IgD-negative memory B cell (primary cell): ENCODE data around the gene CSNK1D. TPM values are rescaled to one million over a fixed set of nuclear protein-coding genes. Genes with fewer than 3 reads are reported as not detected.

Experiments
- H3K27ac Mint-ChIP-seq, 3 donors: one replicate each; pipeline ENCODE4 v1.8.0; 2020 to 2022; ENCODE audit warnings: mild to moderate bottlenecking in 3 of 3, mixed read lengths in 3 of 3, moderate library complexity in 1 of 3
- H3K27me3 Mint-ChIP-seq: one replicate; pipeline ENCODE4 v1.8.0; 2021; ENCODE audit warnings: mixed read lengths
- H3K36me3 Mint-ChIP-seq: one replicate; pipeline ENCODE4 v1.8.0; 2020; ENCODE audit warnings: mild to moderate bottlenecking, mixed read lengths
- H3K4me1 Mint-ChIP-seq, 3 donors: one replicate each; pipeline ENCODE4 v1.8.0; 2020 to 2022; ENCODE audit warnings: mixed read lengths in 3 of 3, mild to moderate bottlenecking in 1 of 3
- H3K4me3 Mint-ChIP-seq, 4 donors: one replicate each; pipeline ENCODE4 v1.8.0; 2020 to 2022; ENCODE audit warnings: mild to moderate bottlenecking in 4 of 4, mixed read lengths in 4 of 4, moderate library complexity in 3 of 4
- H3K9me3 Mint-ChIP-seq, 3 donors: one replicate each; pipeline ENCODE4 v1.8.0; 2020 to 2021; ENCODE audit warnings: mixed read lengths in 3 of 3, mild to moderate bottlenecking in 1 of 3
- polyA plus RNA-seq: library from polyadenylated mRNA; unstranded; fragments of 300-500 nt; fragmentation: Illumina TruSeq; gene quantifications from one replicate; pipeline ENCODE4 v1.2.3, GENCODE V29; 2021

Gene CSNK1D
- polyA plus RNA-seq = 78.3 TPM

GRCh38 chr17:82273327-82274133, at the start of gene CSNK1D:
TSS of gene CSNK1D (minus strand) at chr17:82273700. CDS start at chr17:82273381, 319 bp downstream.
- Mint-ChIP-seq H3K9me3 (no peaks in the 10 kb centered on the region), H3K27ac (peak within 1 kb of the TSS; percentile 90 to 99 (median 98)), H3K4me1 (peaks cover 25 to 30% (median 28%) of the 10 kb centered on the region in 3 donors), H3K4me3 (peak within 1 kb of the TSS; percentile 89 to 99 (median 92)), H3K27me3 (peaks cover 9% of the 10 kb centered on the region), H3K36me3 (peaks cover 5% of the 10 kb centered on the region)

GRCh38 chr17:82322526-82323453, 49.3 kb upstream of the CSNK1D start:
- no peak overlapping the region for H3K4me3 Mint-ChIP-seq
- no peak overlapping the region for H3K27ac Mint-ChIP-seq
- H3K9me3 Mint-ChIP-seq = no peaks in the 10 kb centered on the region
- H3K36me3 Mint-ChIP-seq = no peaks in the 10 kb centered on the region
- H3K4me1 Mint-ChIP-seq = peaks cover 3 to 4% (median 3%) of the 10 kb centered on the region in 3 donors
- H3K27me3 Mint-ChIP-seq = peaks cover 16% of the 10 kb centered on the region

GRCh38 chr17:82321947-82322466, 48.5 kb upstream of the CSNK1D start:
- Mint-ChIP-seq H3K27ac (no peak overlapping the region), H3K4me3 (no peak overlapping the region), H3K4me1 (peaks cover 3 to 4% (median 3%) of the 10 kb centered on the region in 3 donors), H3K27me3 (peaks cover 13% of the 10 kb centered on the region), H3K36me3 (no peaks in the 10 kb centered on the region), H3K9me3 (no peaks in the 10 kb centered on the region)

GRCh38 chr17:82320956-82321927, 47.7 kb upstream of the CSNK1D start:
- Mint-ChIP-seq H3K36me3 (no peaks in the 10 kb centered on the region), H3K9me3 (no peaks in the 10 kb centered on the region), H3K27me3 (peaks cover 12% of the 10 kb centered on the region), H3K27ac (peak overlapping the region in 2 of 3 donors; percentile 65 to 97), H3K4me1 (peaks cover 3 to 4% (median 3%) of the 10 kb centered on the region in 3 donors), H3K4me3 (peak overlapping the region; percentile 65 to 83 (median 78))

GRCh38 chr17:82320140-82320840, 46.8 kb upstream of the CSNK1D start:
- H3K4me3 Mint-ChIP-seq = peak overlapping the region in 1 of 4 donors; percentile 41
- H3K27me3 Mint-ChIP-seq = peaks cover 13% of the 10 kb centered on the region
- no peak overlapping the region for H3K27ac Mint-ChIP-seq
- H3K9me3 Mint-ChIP-seq = no peaks in the 10 kb centered on the region
- H3K36me3 Mint-ChIP-seq = no peaks in the 10 kb centered on the region
- peaks cover 4 to 7% (median 6%) of the 10 kb centered on the region in 3 donors for H3K4me1 Mint-ChIP-seq

GRCh38 chr17:82319619-82320062, 46.1 kb upstream of the CSNK1D start:
- H3K27me3 Mint-ChIP-seq = peaks cover 10% of the 10 kb centered on the region
- no peaks in the 10 kb centered on the region for H3K36me3 Mint-ChIP-seq
- H3K4me3 Mint-ChIP-seq = no peak overlapping the region
- peaks cover 4 to 6% (median 6%) of the 10 kb centered on the region in 3 donors for H3K4me1 Mint-ChIP-seq
- H3K27ac Mint-ChIP-seq = no peak overlapping the region
- H3K9me3 Mint-ChIP-seq = no peaks in the 10 kb centered on the region

GRCh38 chr17:82318772-82319606, 45.5 kb upstream of the CSNK1D start:
- H3K9me3 Mint-ChIP-seq = no peaks in the 10 kb centered on the region
- H3K36me3 Mint-ChIP-seq = no peaks in the 10 kb centered on the region
- peaks cover 4 to 8% (median 5%) of the 10 kb centered on the region in 3 donors for H3K4me1 Mint-ChIP-seq
- no peak overlapping the region for H3K4me3 Mint-ChIP-seq
- H3K27me3 Mint-ChIP-seq = peaks cover 10% of the 10 kb centered on the region
- H3K27ac Mint-ChIP-seq = no peak overlapping the region

- Mint-ChIP-seq H3K4me1 (peaks cover 4 to 8% (median 6%) of the 10 kb centered on the region in 3 donors), H3K27me3 (peaks cover 6% of the 10 kb centered on the region), H3K9me3 (no peaks in the 10 kb centered on the region), H3K4me3 (no peak overlapping the region), H3K27ac (no peak overlapping the region), H3K36me3 (peaks cover 1% of the 10 kb centered on the region)
These were observed 44.6 kb upstream of the CSNK1D start for GRCh38 chr17:82318169-82318498.

GRCh38 chr17:82317394-82318168, 44.1 kb upstream of the CSNK1D start, which contains the start of gene CD7:
TSS of gene CD7 (minus strand) at chr17:82317608. CDS start at chr17:82317495, 113 bp downstream.
- Mint-ChIP-seq H3K4me1 (peaks cover 4 to 8% (median 6%) of the 10 kb centered on the region in 3 donors), H3K27me3 (peaks cover 5% of the 10 kb centered on the region), H3K27ac (peak within 1 kb of the TSS in 1 of 3 donors; percentile 62), H3K36me3 (peaks cover 1% of the 10 kb centered on the region), H3K9me3 (no peaks in the 10 kb centered on the region), H3K4me3 (peak within 1 kb of the TSS in 2 of 4 donors; percentile 44 to 45)

GRCh38 chr17:82316651-82317393, 43.3 kb upstream of the CSNK1D start:
- H3K4me1 Mint-ChIP-seq = peaks cover 4 to 8% (median 6%) of the 10 kb centered on the region in 3 donors
- peaks cover 1% of the 10 kb centered on the region for H3K36me3 Mint-ChIP-seq
- peak overlapping the region in 1 of 3 donors; percentile 62 for H3K27ac Mint-ChIP-seq
- H3K27me3 Mint-ChIP-seq = peaks cover 5% of the 10 kb centered on the region
- H3K4me3 Mint-ChIP-seq = peak overlapping the region in 2 of 4 donors; percentile 44 to 45
- H3K9me3 Mint-ChIP-seq = no peaks in the 10 kb centered on the region

GRCh38 chr17:82315703-82316358, 42.3 kb upstream of the CSNK1D start:
- H3K4me1 Mint-ChIP-seq = peaks cover 0 to 6% (median 4%) of the 10 kb centered on the region in 3 donors
- peaks cover 5% of the 10 kb centered on the region for H3K27me3 Mint-ChIP-seq
- H3K9me3 Mint-ChIP-seq = no peaks in the 10 kb centered on the region
- H3K36me3 Mint-ChIP-seq = peaks cover 1% of the 10 kb centered on the region
- H3K27ac Mint-ChIP-seq = peak overlapping the region in 1 of 3 donors; percentile 28
- peak overlapping the region in 2 of 4 donors; percentile 54 to 84 for H3K4me3 Mint-ChIP-seq
